HG02970 (cell line): Measurements from ENCODE around the gene SNRPB2.

Experiments used
- ATAC-seq: cut with Tn5 transposase; IDR thresholded peaks from one replicate; pipeline ENCODE4 v1.9.1; 2021; ENCODE audit warnings: mild to moderate bottlenecking, moderate library complexity, moderate number of reproducible peaks; ENCODE audit not compliant: unreplicated experiment, low FRiP score

SNRPB2 gene

GRCh38 chr20:16729080-16729479 is 746 bp upstream of the SNRPB2 start:
- no peak for ATAC-seq

- no peak for ATAC-seq
Measured at GRCh38 chr20:16732506-16733152, 2.8 kb downstream of the SNRPB2 start.

GRCh38 chr20:16740365-16741072 is 10.7 kb downstream of the SNRPB2 start:
- ATAC-seq = no peak

GRCh38 chr20:16744178-16744807 is 14.5 kb downstream of the SNRPB2 start:
- ATAC-seq = no peak

- ATAC-seq = no peak
Measured at GRCh38 chr20:16745204-16745603, 15.4 kb downstream of the SNRPB2 start.

GRCh38 chr20:16747291-16747811 is 17.5 kb downstream of the SNRPB2 start:
- ATAC-seq = no peak

GRCh38 chr20:16748308-16748900 is 18.6 kb downstream of the SNRPB2 start, which contains the start of gene OTOR:
Gene OTOR, plus strand, starts transcription at chr20:16748358. Its CDS starts 44 bp downstream, at chr20:16748402.
- ATAC-seq = no peak

- no peak for ATAC-seq
Measured at GRCh38 chr20:16749573-16749972, 19.7 kb downstream of the SNRPB2 start.

GRCh38 chr20:16752082-16752481 is 22.3 kb downstream of the SNRPB2 start:
- ATAC-seq = no peak

GRCh38 chr20:16752901-16753300 is 23.1 kb downstream of the SNRPB2 start:
- no peak for ATAC-seq

GRCh38 chr20:16758454-16759180 is 28.8 kb downstream of the SNRPB2 start:
- ATAC-seq = no peak

- no peak for ATAC-seq
Measured at GRCh38 chr20:16759181-16759563, 29.3 kb downstream of the SNRPB2 start.

- no peak for ATAC-seq
Measured at GRCh38 chr20:16760431-16761304, 30.8 kb downstream of the SNRPB2 start.

GRCh38 chr20:16761305-16761829 is 31.5 kb downstream of the SNRPB2 start:
- ATAC-seq = no peak

- ATAC-seq = no peak
Measured at GRCh38 chr20:16764560-16764959, 34.7 kb downstream of the SNRPB2 start.

- ATAC-seq = no peak
Measured at GRCh38 chr20:16771213-16771612, 41.4 kb downstream of the SNRPB2 start.

- ATAC-seq = no peak
Measured at GRCh38 chr20:16775961-16776360, 46.1 kb downstream of the SNRPB2 start.

- no peak for ATAC-seq
Measured at GRCh38 chr20:16777126-16777525, 47.3 kb downstream of the SNRPB2 start.

GRCh38 chr20:16778159-16778558 is 48.3 kb downstream of the SNRPB2 start:
- ATAC-seq = no peak
